Fibroblast of pulmonary artery (primary cell): ENCODE measurements around the gene ACER3.

Experiments used
- DNase-seq: peaks from one replicate; pipeline ENCODE4 v3.0.0-alpha.2; 2010; ENCODE audit warnings: low read depth
- H3K4me3 ChIP-seq: replicated peaks from 2 replicates; pipeline ENCODE4 v1.5.1; 2011; ENCODE audit warnings: low read depth, mild to moderate bottlenecking, control low read depth, low read length, moderate library complexity
- CTCF ChIP-seq: IDR thresholded peaks from 2 replicates; pipeline ENCODE4 v1.5.1; 2011; ENCODE audit warnings: mild to moderate bottlenecking, control low read depth, low read length, inconsistent platforms; ENCODE audit errors: missing control alignments

ACER3 gene

GRCh38 chr11:77038029-77038824, 177.5 kb downstream of the ACER3 start:
- DNase-seq: no peak
- no peak for TF ChIP-seq CTCF
- H3K4me3 ChIP-seq: no peak overlapping the region

- DNase-seq: no peak
- TF ChIP-seq CTCF: no peak
- H3K4me3 ChIP-seq: no peak overlapping the region
Observed at GRCh38 chr11:77038825-77039326, 178.2 kb downstream of the ACER3 start.

GRCh38 chr11:77039491-77040400, 179.0 kb downstream of the ACER3 start:
- peak; percentile 51 for DNase-seq
- H3K4me3 ChIP-seq: peak overlapping the region; percentile 41
- peak; percentile 63 for TF ChIP-seq CTCF

GRCh38 chr11:77040401-77040777, 179.7 kb downstream of the ACER3 start:
- TF ChIP-seq CTCF: no peak
- no peak for DNase-seq
- H3K4me3 ChIP-seq: no peak overlapping the region

- H3K4me3 ChIP-seq: no peak overlapping the region
- DNase-seq: no peak
- TF ChIP-seq CTCF: no peak
Observed at GRCh38 chr11:77040889-77041288, 180.2 kb downstream of the ACER3 start.

- no peak overlapping the region for H3K4me3 ChIP-seq
- DNase-seq: no peak
- no peak for TF ChIP-seq CTCF
Observed at GRCh38 chr11:77042111-77042726, 181.5 kb downstream of the ACER3 start.
